HG02588 (cell line): ENCODE measurements around the gene THRB.

Experiments used
- ATAC-seq: cut with Tn5 transposase; IDR thresholded peaks from one replicate; pipeline ENCODE4 v1.9.1; 2021; ENCODE audit warnings: mild to moderate bottlenecking, moderate library complexity; ENCODE audit not compliant: unreplicated experiment

THRB gene

DNA sequence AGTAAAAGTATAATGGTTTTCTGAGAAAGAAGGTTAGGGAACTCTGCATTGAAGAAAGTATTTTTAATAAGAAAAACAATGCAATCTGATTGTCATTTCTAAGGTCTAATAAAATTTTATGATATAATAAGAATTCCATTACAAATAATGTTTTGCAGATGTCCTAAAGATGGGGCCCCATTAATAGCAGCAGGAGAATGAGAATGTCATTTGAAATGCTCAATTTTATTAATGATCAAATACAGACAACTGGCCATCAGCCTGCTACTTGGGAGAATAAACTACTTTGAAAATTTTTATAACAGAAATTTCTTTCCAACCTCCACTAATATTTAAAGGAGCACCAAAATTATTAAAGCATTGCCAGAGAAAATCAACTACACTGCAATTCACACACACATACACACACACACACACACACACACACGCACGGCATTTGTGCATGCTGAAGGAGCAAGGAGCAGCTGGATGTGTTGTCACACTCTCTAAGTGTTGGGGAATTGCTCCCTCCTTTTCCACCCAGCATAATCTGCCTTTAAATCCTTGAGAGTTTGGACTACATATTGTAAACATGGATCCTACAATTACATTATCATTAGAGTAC lies 109.5 kb downstream of the THRB start:
- ATAC-seq = no peak

DNA sequence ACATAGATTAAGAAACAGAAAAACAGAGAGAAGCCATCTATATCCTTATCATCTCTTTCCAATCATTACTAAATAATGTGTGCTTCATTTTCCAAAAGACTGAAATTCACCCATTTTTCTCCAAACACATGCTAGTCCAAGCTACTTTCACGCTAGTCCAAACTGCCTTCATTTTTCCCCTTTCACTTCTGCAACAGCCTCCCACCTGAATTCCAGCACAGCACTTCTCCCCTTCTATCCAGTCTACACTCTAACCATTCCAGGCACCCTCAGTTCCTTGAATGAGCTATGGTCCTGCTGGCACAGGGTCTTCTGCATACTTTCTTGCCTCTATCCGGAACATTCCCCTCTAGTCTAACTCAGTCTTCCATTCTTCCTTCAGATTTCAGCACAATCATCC lies 112.0 kb downstream of the THRB start:
- no peak for ATAC-seq

DNA sequence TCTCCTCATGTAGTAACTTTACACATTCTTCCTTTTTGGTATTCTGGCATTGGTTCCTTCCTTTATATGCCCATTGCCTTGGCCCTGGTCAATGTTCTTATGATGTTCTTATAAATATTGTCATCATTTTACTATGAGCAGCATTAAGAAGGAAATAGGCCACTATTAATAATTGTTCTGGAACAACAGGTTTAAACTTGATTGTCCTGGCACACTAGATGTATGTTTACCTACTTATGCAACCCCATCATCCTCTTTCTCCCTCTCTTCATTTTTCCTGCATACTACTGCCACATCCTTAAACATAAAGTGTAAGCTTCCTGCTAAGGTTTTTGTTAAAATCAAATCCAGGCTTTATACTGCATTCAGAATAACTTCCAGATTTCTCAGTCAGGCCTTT lies 114.7 kb downstream of the THRB start:
- ATAC-seq = no peak

DNA sequence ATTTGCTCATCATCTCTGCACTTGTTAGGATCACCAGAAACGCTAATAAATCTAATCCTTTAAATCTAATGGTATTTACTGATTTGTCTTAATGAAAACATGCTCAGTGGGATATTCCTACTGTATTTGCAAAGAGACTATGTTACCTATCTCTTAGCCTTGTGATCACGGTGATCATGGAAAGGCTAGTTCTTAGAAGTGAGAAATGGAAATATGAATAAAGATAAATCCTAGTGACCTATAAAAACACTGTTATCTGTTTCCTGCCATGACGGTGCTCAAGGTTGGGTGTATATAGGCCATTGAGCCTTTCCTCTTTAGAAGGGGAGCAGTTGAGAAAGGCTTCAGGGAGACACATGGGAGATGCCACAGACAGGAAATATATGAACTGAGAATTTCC lies 116.3 kb downstream of the THRB start:
- ATAC-seq = no peak

DNA sequence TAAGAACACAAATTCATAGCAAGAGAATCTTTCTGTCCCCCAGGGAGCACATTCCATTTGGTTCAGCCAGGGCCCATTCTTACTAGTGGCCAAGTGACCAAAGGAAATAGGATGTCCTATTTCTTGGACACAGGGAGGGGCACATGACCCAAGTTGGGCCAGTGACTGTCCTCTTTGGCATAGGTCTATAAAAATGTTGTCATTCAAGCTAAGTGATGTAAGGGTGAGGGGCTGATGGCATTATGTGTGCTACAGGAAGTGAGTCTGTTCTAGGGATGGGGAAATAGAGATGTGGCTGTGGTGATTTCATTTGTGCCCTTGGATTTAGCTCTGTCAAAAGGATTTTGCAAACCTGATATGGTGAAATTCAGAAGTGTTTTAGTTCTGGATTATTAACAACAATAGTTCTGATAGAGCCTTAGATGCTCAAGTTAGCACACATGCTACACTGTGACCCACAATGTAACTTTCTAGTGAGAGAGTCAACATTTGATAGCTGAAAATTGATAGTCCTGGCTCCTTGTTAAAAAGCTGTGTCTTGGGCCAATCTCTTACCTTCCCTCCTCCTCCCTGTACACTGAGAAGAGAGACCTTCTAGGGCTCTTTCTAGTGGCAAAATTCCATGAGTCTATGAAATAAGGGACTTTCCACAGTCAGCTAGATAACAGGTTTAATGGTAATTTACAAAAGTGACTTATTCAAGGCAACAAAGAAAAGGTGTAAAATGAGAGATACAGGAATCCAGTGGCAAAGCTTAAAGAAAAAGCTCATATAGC lies 117.2 kb downstream of the THRB start:
- no peak for ATAC-seq

DNA sequence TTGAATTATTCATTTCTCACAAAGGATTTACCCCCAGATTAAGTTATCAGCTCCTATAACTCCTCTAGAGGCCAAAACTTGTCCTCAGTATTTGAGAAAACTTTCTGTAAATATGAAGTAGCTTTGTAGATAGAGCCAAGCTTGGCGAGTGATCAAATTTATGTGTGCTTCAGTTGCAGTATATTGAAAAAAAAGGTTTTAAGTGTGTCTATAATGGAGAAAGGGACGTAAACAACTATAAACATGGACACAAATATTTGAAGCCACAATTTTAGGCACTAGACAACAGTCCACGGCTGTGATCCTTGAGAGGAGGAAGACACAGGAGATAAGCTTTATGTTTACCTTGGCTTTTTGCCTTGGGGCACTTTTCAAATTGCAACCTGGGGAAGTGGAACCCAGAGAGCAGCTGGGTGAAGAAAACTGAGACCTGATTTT lies 118.7 kb downstream of the THRB start:
- no peak for ATAC-seq

DNA sequence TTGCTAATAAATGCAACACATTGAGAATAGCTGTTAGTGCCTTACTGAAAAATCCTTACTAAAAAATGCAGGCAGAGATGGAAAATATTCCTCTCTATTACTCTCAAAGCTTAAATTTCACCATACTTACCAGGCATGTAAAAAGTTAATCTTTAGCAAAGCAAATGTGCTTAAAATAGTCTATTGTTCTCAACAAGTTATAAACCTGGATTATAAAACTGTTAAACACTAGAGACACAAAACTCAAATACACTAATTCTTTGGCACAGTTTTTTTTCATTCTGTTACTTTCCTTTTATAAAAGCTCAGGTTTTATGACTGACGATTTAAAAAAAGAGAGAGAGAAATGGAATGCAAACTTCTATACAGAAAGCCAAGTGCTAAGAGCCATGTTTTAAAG lies 119.8 kb downstream of the THRB start:
- no peak for ATAC-seq

DNA sequence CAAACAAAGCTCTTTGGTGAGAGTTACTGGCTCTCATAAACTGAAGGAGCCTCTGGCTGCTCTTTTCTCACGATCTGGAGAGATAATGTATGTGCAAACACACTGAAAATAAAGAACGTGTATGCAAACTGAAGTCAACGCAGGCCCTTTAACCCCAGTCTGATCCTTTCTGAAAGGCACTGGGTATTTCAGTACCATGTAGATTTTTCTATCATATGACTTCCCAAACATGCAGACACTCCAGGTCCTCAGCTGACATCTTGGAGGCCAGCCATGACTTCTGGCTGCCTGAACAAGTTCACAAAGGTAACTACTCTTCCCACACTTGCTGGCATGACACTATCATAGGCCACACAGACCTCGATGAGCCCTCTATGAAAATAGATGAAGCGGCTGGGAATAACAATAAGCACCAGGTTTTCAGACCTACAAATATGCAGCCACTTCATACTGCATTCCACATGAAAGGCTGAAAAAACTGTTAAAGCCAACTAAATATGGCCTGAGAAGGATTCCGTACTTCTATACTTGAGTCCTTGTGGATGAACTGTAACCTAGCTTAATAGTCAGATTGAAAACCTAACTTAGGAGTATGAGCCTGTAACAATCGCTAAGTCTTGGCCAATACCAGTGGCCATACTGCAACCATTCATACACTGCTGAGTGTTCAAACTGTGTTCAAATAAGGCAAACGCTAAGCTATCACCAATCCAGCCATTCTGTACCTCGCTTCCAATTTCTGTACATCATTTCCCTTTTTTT lies 121.3 kb downstream of the THRB start:
- ATAC-seq = no peak

DNA sequence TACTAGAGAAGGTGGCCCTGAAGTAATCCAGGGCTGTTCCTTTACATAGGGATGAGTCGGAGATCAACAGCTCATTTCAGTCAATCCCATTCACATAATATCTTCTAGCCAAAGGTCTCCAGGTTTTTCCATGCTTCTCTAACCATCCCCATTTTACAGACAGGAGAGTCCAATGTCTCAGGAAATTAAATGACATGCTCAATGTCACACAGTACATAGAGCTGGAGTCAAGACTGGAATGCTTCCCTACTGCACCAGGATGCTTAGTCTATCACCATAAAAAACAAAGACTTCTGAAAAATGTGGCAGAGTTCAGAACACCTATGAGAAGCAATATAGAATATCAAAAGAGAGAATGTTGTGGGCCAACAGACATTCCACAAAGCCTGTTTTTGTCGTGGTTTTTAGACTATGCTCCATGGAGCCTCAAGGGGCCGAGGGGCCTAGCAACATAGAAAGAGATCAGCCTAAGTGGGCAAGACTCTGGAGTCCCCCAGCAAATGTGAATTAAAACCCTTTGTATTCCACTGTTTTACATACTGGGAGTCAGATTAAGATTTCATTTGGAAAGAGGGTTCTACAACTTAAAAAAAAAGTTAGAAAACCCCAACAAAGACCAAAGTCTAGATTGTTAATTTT lies 122.0 kb downstream of the THRB start:
- ATAC-seq = no peak

DNA sequence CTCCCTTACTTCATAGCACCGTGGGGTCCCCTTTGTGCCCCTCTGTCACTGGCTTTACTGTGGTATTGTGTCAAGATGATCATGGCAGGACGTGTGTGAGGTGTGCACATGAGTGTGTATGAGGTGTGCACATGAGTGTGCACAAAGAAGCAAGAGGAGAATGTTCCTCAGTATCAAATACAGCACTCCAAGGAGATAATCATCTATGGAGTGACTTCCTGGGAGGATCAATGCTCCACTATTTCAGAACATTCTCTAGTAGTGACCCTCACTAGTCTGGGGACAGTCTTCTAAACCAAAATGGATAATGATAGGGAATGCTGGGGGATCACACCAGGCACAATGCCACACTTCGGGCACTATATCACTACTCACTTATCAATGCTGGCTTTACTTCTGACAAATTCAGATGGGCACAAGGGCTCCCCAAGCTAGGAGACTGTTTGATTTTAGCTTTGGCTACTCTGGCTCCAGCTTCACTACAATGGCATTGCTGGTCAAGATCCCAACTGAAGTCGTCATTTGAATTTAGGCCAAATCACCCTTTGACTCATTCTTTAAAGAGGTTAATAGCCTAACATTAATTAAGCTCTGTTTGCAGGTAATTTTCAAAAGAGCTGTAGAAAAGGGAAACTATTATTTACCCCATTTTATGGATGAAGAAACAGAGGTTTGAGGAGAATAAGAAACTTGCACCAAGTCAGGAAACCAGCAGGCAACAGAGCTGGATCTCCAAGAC lies 124.1 kb downstream of the THRB start:
- ATAC-seq = no peak

DNA sequence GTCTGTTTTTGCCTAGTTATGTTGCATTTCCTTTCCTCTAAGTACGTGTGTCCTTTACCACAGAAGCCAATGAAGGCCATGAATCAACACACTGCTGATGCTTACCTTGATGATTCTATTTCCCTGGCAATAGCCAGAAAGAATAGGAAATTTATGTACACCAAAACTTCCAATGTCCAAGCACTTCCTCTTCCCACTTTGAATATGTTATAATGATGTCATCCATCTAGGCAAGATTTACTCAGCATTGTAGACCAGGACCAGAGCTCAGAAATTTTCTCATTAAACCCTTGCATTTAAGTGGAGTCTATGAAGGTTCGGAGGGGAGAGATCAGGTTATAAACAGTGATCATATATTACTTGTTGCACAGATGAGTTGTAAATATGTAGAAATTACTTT lies 126.0 kb downstream of the THRB start:
- ATAC-seq = no peak

DNA sequence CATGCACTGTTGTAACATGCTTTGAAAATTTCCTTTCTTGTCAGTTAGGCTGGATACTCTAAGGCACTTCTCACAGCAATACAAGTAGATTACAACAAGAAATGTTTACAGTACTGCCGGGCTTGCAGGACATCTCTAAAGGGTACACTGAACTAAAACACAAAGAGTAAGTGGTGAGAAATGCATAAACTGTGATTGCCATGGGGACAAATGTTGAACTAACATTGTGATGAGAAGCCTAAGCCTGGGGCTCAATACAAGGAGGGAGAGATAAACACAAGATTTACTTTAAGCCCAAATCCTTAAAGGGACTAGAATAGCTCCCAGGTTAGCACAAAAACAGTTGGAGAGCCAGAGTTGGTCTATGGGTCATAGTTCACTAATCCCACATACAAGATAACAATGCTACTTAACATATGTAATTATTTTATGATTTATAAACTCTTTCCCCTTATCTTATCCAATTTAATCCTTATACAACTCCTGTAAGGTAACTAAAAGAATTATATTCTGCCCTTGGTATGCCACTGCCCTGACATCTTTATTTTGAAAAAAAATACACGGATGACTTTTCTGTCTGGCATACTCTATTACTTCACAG lies 126.9 kb downstream of the THRB start:
- no peak for ATAC-seq

DNA sequence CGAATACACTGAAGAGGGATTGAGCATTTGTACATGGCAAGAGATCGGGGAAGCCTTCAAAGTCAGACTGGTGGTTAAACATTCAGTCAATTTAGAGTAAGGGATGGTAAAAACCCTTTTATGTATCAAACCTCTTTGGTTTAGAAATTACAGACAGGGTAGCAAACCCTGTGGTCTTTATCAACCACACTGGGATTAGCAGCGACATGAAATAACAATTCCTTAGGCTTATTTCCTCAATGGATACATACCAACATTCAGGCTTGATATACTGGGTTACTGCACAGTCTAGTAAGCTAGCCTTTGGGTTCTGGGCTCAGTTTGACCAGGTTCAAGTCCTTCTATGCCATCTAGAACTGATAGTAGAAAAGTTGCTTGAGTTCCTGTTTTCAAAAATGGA lies 127.4 kb downstream of the THRB start:
- no peak for ATAC-seq

DNA sequence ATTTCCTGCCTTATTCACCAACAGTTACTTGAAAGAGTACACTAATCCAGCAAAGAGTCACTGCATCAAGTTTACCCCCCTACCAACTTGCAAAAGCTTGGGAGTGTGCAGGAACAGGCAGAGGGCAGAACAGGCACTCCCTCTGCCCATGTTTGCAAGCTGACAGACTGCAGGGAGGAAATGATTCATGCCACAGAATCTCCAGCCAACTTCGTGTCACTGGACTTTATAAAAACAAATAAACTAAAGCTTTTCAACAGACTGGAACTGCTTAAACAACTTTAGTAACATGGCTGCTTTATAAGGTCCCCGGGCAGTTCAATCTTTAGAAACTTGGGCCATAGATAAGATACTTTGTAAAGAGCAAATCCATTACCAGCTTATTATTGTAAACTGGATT lies 129.5 kb downstream of the THRB start:
- no peak for ATAC-seq

DNA sequence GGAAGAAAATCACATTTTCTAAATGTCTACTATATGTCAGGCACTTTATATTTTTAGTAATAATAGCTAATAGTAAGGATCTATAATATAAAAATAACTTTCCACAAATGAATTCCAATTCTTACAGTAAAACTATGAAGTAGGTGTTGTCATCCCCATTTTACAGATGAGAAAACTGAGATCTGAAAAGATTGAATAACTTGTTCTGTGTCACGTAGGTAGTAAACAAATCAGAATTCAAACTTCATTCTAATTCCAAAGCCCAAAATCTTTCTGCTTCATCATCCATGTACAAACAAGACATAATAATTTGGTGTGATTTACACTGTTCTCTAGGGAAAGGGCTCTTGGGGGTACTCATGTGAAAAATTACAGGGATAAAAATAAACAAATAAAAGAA lies 130.3 kb downstream of the THRB start:
- ATAC-seq = no peak

DNA sequence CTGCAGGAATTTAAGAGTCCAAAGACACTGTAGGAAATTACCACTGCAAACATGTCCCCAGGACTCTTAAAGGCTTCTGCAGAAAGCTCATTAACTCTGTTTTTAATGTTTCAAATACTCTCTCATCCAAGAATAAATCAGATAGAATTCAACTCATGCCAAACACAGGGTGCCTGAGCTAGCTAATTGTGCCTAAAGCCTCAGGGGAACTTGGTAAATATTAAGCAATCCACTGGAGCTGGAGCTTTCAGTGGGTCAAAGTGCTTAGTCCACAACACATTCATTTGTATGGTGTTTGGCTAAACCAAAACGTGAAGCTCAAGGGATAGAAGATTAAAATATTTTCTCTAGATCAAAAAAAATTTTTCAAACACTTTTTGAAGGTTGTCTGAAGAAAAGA lies 131.4 kb downstream of the THRB start:
- ATAC-seq = no peak

DNA sequence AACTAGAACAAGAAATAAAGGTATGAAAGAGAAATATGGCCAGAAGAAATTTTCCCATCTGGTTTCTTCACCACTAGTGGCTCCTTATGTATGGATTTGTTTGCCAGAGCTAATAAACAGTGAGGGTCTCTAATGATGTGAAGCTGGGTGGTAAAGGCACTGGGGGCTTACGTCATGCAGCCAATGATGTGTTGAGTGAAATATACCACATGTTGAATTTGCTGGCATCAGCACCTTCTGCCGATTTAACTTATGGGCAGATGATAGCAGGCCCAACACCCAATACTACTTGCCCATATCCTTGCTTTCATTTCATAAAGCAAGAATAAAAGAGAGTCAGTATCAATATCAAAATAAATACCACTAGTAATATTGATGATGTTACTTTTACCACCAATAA lies 133.0 kb downstream of the THRB start:
- ATAC-seq = no peak

DNA sequence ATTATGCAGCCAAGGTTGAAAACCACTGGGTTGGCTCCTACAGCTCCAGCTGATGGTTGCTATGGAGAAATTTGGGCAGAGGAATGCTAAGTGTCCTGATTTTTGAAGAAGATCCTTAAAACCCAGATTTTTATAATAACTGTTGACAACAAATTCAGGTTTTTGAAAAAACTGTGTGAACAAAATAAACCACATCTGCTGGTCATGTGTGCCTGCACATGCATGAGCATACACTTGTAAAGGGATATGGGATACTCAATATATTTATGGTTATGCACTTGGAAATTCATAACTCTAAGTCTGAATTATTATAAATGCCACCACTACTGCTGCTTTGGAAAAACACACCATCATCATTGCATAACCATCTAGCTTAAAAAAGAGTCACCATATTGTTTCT lies 133.7 kb downstream of the THRB start:
- ATAC-seq = no peak

DNA sequence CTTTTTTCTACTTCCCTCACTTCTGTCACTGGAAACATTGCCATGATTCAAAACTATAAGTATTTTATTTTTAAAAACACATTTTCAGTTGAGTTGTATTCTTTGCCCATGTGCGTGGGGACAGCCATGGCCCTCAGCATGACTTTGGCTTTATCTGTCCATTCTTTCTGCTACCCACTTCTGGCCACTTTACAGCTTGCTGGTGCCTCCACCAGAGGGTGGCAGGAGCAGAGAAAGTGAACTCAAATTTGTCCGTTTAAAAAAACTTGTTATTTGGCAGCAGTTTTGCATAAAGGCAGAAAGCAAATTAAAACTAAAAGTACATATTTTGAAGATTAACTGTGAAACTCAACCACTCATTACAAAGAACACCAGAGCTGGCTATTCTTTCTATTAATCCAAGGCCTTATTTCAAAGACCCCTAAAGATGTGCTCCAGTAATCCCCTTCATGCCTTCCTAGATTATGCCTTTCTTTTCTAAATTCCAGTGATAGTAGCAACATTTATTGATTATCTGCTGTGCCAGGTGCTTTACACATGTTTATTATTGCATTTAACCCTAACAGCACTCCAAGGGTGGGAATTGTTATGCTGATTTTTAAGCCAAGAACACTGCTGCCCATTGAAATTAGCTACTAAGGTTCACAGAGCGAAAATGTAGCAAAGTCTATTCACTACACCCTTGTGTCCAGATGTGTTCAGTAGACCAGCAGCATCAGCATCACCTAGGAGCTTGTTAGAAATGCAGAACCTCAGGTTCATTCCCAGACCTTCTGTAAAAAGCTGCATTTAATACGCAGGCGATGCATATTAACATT lies 134.8 kb downstream of the THRB start:
- no peak for ATAC-seq

DNA sequence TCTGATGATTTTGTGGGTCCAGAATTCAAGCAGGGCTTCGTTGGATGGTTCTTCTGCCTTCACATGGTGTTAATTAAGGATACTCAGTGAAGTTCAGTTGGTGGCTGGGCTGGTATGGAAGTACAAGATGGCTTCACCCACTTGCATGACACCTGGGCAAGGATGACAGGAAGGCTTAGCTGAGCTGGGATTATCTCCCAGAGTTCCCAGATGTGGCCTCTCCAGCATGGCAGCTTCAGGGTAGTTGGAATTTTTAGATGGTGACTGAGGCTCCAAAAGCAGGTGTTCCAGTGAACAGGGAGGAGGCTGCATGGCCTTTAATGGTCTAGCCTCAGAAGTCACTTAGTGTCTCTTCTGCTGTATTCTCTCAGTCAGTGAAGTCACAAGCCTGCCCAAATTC lies 135.5 kb downstream of the THRB start:
- no peak for ATAC-seq
